Peyer's patch (tissue), 4 donors: ENCODE measurements around the gene RALGPS1. TPM values are rescaled to one million over a fixed set of nuclear protein-coding genes. Genes with fewer than 3 reads are reported as not detected.

Experiments used
- DNase-seq, 3 donors: peaks; one replicate each; pipeline ENCODE4 v3.0.0-alpha.2; 2017 to 2019
- H3K27ac ChIP-seq, 4 donors: fragments of 200-600 bp; sonication (generic); one replicate each; pipeline ENCODE4 v1.5.1; 2016 to 2019
- H3K27me3 ChIP-seq, 2 donors: fragments of 200-600 bp; sonication (generic); one replicate each; pipeline ENCODE4 v1.5.1; 2019
- H3K36me3 ChIP-seq, 3 donors: fragments of 200-600 bp; sonication (generic); one replicate each; pipeline ENCODE4 v1.5.1; 2016 to 2019
- H3K4me1 ChIP-seq, 4 donors: fragments of 200-600 bp; sonication (generic); one replicate each; pipeline ENCODE4 v1.5.1; 2016 to 2019
- H3K4me3 ChIP-seq, 4 donors: fragments of 200-600 bp; sonication (generic); 1 replicate in 3 of 4; 2 replicates in 1 of 4; pipeline ENCODE4 v1.5.1; 2016 to 2019; ENCODE audit warnings: mild to moderate bottlenecking in 1 of 4
- H3K9me3 ChIP-seq, 4 donors: fragments of 200-600 bp; sonication (generic); one replicate each; pipeline ENCODE4 v1.5.1; 2016 to 2019; ENCODE audit warnings: mild to moderate bottlenecking in 1 of 4
- POLR2A ChIP-seq, 2 donors: fragments of 450-650 bp; IDR thresholded peaks; one replicate each; pipeline ENCODE4 v1.5.1; 2017; ENCODE audit warnings: antibody characterized with exemption in 2 of 2, mild to moderate bottlenecking in 2 of 2, moderate library complexity in 2 of 2
- total RNA-seq, 4 donors: library from RNA; depleted of rRNA; stranded (reverse); fragments of >200 nt; gene quantifications; one replicate each; pipeline ENCODE4 v1.1.0, GENCODE V29; 2016
- TF ChIP-seq, protein P1 (sequence below), 6 experiments: fragments of 450-650 bp in 4 of 6; fragments of 200-600 bp in 2 of 6; sonication (generic) in 1 of 6; IDR thresholded peaks; one replicate each; pipeline ENCODE4 v1.5.1; 2017 to 2019; ENCODE audit warnings: antibody characterized with exemption in 6 of 6, mild to moderate bottlenecking in 3 of 6, moderate library complexity in 1 of 6

RALGPS1 gene
- total RNA-seq, 4 donors from 2014 or later = 38.8 to 158 (median 141) TPM

DNA sequence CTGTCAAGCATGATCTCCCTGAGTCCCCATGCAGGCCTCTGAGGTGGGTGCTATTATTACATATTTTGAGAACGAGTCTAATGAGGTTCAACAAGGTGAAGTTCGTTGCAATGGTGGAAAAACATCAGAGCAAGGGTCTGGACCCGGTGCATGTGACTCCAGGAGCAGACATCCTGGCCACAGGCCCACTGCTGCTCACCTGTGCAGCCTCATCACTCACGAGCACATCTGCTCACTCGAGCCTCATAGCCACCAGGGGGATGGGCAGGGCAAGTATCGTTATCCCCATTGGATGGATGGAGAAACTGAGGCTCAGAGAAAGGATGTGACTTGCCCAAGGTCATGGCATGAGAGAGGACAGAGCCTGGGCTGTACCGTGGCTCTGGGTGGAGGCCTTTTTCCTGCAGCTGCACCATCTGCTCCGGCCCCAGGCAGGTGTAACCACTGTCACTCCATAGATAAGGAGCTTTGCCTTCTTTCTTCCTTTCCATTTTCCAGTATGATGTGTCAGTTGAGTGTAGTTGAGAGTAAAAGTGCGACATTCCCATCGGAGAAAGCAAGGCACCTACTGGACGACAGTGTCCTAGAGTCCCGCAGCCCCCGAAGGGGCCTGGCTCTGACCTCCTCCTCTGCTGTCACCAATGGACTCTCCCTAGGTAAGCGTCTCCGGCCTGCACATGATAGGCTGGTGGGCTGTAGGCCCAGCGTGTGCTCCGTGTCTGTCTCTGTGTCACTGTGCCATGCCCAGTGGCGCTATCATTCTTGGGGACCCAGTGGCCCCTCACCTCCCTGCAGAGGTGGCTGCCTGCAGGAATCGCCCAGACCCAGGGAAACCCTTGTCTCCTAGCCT lies 281.6 kb downstream of the RALGPS1 start:
- no peaks in the 10 kb centered on the region for H3K27me3 ChIP-seq
- no peak for TF ChIP-seq POLR2A (IDR thresholded peaks at IDR 0.05)
- TF ChIP-seq, protein P1, sequence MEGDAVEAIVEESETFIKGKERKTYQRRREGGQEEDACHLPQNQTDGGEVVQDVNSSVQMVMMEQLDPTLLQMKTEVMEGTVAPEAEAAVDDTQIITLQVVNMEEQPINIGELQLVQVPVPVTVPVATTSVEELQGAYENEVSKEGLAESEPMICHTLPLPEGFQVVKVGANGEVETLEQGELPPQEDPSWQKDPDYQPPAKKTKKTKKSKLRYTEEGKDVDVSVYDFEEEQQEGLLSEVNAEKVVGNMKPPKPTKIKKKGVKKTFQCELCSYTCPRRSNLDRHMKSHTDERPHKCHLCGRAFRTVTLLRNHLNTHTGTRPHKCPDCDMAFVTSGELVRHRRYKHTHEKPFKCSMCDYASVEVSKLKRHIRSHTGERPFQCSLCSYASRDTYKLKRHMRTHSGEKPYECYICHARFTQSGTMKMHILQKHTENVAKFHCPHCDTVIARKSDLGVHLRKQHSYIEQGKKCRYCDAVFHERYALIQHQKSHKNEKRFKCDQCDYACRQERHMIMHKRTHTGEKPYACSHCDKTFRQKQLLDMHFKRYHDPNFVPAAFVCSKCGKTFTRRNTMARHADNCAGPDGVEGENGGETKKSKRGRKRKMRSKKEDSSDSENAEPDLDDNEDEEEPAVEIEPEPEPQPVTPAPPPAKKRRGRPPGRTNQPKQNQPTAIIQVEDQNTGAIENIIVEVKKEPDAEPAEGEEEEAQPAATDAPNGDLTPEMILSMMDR (IDR thresholded peaks at IDR 0.05) = no peak
- H3K4me1 ChIP-seq = peaks cover 0 to 39% (median 0%) of the 10 kb centered on the region in 4 donors
- peaks cover 0 to 20% (median 0%) of the 10 kb centered on the region in 3 donors for H3K36me3 ChIP-seq
- no peaks in the 10 kb centered on the region for H3K9me3 ChIP-seq
- peak overlapping the region in 2 of 4 donors; percentile 60 to 62 for H3K27ac ChIP-seq
- H3K4me3 ChIP-seq = no peak overlapping the region
- DNase-seq = peak in 1 of 3 donors; percentile 40

DNA sequence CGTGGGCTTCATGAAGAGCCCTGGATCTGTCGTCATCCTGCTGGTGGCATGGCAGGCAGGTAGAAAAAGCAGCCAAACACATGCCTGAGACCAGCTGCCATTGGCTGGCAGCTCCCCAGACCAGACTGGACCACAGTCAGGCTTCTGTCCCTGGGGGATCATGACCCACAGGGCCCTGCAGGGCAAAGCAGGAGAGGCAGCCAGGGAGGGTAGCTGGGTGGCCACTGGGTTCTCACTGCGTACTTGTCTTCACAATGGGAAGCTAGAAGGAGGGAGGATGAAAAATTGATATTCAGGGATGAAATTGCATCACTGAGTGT lies 282.2 kb downstream of the RALGPS1 start:
- H3K9me3 ChIP-seq = no peaks in the 10 kb centered on the region
- H3K4me3 ChIP-seq = no peak overlapping the region
- TF ChIP-seq, protein P1 (IDR thresholded peaks at IDR 0.05) = no peak
- no peak for TF ChIP-seq POLR2A (IDR thresholded peaks at IDR 0.05)
- peak in 1 of 3 donors; percentile 42 for DNase-seq
- H3K27ac ChIP-seq = peak overlapping the region in 2 of 4 donors; percentile 48 to 55
- no peaks in the 10 kb centered on the region for H3K27me3 ChIP-seq
- peaks cover 0 to 39% (median 0%) of the 10 kb centered on the region in 4 donors for H3K4me1 ChIP-seq
- peaks cover 0 to 22% (median 0%) of the 10 kb centered on the region in 3 donors for H3K36me3 ChIP-seq

DNA sequence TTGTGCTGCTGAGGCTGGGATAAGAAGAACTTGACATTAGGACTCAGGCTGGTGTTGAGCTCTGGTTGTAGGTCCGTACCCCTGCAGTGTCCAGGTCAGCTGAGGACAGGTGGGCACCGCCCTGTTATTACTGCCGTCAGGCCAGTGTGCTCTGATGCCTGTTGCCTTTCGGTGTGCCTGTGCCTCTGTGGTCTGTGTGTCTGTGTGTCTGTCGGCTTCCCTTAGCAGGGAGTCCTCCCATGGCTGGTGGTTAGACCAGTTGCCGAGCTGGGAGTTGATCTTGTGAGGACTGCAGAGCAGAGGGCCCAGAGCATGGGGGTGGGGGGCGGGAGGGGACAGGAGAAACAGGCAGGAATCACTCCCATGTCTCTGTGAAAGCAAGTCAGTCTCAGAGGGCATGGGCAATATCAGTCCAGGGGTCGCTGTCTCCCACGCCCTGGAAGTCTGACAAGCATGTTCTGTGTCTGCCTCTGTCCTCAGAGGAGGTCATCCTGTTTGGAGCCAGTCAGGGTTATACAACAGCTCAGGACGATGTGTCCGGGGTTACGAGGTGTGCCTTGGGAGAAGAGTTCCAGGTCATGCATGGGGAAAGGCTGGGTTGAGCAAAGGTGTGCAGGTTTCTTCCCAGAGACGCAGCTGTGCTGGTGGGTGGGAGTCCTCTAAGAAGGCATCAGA lies 282.7 kb downstream of the RALGPS1 start:
- peak in 1 of 3 donors; percentile 49 for DNase-seq

DNA sequence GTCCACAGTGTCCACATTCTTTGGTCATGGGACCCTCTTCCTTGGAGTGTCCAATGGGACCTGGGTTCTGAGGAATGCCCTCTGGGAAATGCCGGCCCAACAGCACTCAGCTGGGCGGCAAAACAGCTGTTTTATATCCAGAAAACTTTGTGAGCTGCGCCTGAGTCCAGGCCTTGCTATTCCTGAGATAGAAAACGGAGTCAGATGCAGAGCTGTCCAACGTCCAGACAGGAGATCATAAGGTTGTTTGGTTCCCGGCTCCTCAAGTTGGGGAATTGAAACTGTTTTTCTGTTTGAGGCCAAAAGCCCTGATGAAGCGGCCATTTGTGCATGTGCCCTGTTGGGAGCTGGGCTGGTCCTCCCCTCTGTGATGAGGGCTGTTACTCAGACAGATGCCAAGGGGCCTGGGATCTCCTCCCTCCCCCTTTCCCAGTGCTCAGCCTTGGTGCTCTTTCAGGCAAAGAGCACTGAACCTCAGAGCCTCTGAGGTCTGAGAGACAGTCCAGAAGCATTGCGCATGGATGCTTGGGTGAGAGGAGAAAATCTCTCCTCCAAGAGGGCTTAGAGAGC lies 283.4 kb downstream of the RALGPS1 start:
- H3K4me1 ChIP-seq = peaks cover 0 to 39% (median 0%) of the 10 kb centered on the region in 4 donors
- no peaks in the 10 kb centered on the region for H3K27me3 ChIP-seq
- DNase-seq = peak in 1 of 3 donors; percentile 36
- H3K27ac ChIP-seq = peak overlapping the region in 3 of 4 donors; percentile 19 to 67 (median 48)
- peaks cover 0 to 22% (median 0%) of the 10 kb centered on the region in 3 donors for H3K36me3 ChIP-seq
- TF ChIP-seq, protein P1 (IDR thresholded peaks at IDR 0.05) = no peak
- TF ChIP-seq POLR2A (IDR thresholded peaks at IDR 0.05) = no peak
- no peak overlapping the region for H3K4me3 ChIP-seq
- H3K9me3 ChIP-seq = no peaks in the 10 kb centered on the region

More for the DNA sequence above, 282.7 kb downstream of the RALGPS1 start:
- Histone ChIP-seq H3K27ac (peak overlapping the region in 2 of 4 donors; percentile 48 to 55), H3K27me3 (no peaks in the 10 kb centered on the region), H3K4me3 (no peak overlapping the region), H3K36me3 (peaks cover 0 to 22% (median 0%) of the 10 kb centered on the region in 3 donors), H3K9me3 (no peaks in the 10 kb centered on the region), H3K4me1 (peaks cover 0 to 39% (median 0%) of the 10 kb centered on the region in 4 donors)
- no peak for TF ChIP-seq POLR2A (IDR thresholded peaks at IDR 0.05)
- TF ChIP-seq, protein P1 (IDR thresholded peaks at IDR 0.05) = no peak

DNA sequence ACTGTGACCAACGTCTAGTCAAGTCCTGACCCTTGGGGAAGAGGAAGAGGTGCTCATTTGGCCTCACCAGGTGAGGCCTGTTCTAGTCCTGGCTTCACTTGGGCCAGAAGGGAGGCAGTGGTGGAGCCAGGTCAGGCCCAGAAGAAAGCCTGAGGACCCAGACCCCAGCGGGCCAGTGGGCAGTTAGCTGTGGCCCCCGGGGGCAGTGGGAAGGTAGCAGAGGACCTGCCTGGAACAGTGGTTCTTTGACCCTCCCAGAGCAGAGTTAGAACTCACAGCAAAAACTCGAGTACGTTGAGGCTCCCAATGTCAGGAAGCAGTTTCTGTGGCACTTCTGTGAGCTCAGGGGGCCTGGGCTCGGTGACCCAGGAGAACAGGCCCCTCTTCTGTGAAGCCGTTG lies 284.0 kb downstream of the RALGPS1 start:
- H3K36me3 ChIP-seq = peaks cover 0 to 22% (median 0%) of the 10 kb centered on the region in 3 donors
- no peaks in the 10 kb centered on the region for H3K27me3 ChIP-seq
- DNase-seq = peak in 1 of 3 donors; percentile 47
- H3K4me3 ChIP-seq = no peak overlapping the region
- TF ChIP-seq, protein P1 (IDR thresholded peaks at IDR 0.05) = no peak
- TF ChIP-seq POLR2A (IDR thresholded peaks at IDR 0.05) = no peak
- H3K27ac ChIP-seq = peak overlapping the region in 3 of 4 donors; percentile 19 to 67 (median 48)
- peaks cover 0 to 39% (median 0%) of the 10 kb centered on the region in 4 donors for H3K4me1 ChIP-seq
- no peaks in the 10 kb centered on the region for H3K9me3 ChIP-seq
